BE2C (cell line): ENCODE data around the gene MBOAT7.

Experiments used
- DNase-seq: peaks from one replicate; pipeline ENCODE4 v3.0.0-alpha.2; 2020
- H3K27me3 ChIP-seq: fragments of 250-450 bp; sonication (Bioruptor Pico); 2 replicates; pipeline ENCODE4 v1.5.1; 2020; ENCODE audit warnings: mild to moderate bottlenecking
- H3K36me3 ChIP-seq: fragments of 250-450 bp; sonication (Bioruptor Pico); 2 replicates; pipeline ENCODE4 v1.5.1; 2020; ENCODE audit warnings: mild to moderate bottlenecking
- H3K4me1 ChIP-seq: fragments of 250-450 bp; sonication (Bioruptor Pico); 2 replicates; pipeline ENCODE4 v1.5.1; 2020
- H3K4me3 ChIP-seq: 2 replicates; pipeline ENCODE4 v1.5.1; 2011; ENCODE audit warnings: low read depth, low read length
- H3K9me3 ChIP-seq: fragments of 250-450 bp; sonication (Bioruptor Pico); 2 replicates; pipeline ENCODE4 v1.5.1; 2020
- CTCF ChIP-seq: IDR thresholded peaks from 2 replicates; pipeline ENCODE4 v1.5.1; 2012; ENCODE audit warnings: mild to moderate bottlenecking, low read depth, low read length

Gene MBOAT7

GRCh38 chr19:54152267-54152666 lies 37.1 kb downstream of the MBOAT7 start:
- no peaks in the 10 kb centered on the region for H3K9me3 ChIP-seq
- no peaks in the 10 kb centered on the region for H3K4me1 ChIP-seq
- no peak for TF ChIP-seq CTCF
- peaks cover 93% of the 10 kb centered on the region for H3K36me3 ChIP-seq
- no peak for DNase-seq
- no peak overlapping the region for H3K4me3 ChIP-seq
- H3K27me3 ChIP-seq = no peaks in the 10 kb centered on the region

- DNase-seq = no peak
Measured at GRCh38 chr19:54151362-54152035, 37.9 kb downstream of the MBOAT7 start.

GRCh38 chr19:54149021-54149812 lies 40.2 kb downstream of the MBOAT7 start:
- no peak for DNase-seq
- Histone ChIP-seq H3K9me3 (no peaks in the 10 kb centered on the region), H3K4me3 (no peak overlapping the region), H3K4me1 (no peaks in the 10 kb centered on the region), H3K27me3 (no peaks in the 10 kb centered on the region), H3K36me3 (peaks cover 93% of the 10 kb centered on the region)
- no peak for TF ChIP-seq CTCF

More at GRCh38 chr19:54151362-54152035, 37.9 kb downstream of the MBOAT7 start:
- TF ChIP-seq CTCF = no peak
- Histone ChIP-seq H3K36me3 (peaks cover 93% of the 10 kb centered on the region), H3K4me1 (no peaks in the 10 kb centered on the region), H3K9me3 (no peaks in the 10 kb centered on the region), H3K27me3 (no peaks in the 10 kb centered on the region), H3K4me3 (no peak overlapping the region)

GRCh38 chr19:54148158-54148557 lies 41.2 kb downstream of the MBOAT7 start:
- no peak for DNase-seq
- Histone ChIP-seq H3K4me3 (no peak overlapping the region), H3K4me1 (no peaks in the 10 kb centered on the region), H3K27me3 (no peaks in the 10 kb centered on the region), H3K36me3 (peaks cover 95% of the 10 kb centered on the region), H3K9me3 (no peaks in the 10 kb centered on the region)
- TF ChIP-seq CTCF = no peak

- no peak for TF ChIP-seq CTCF
- Histone ChIP-seq H3K36me3 (peaks cover 95% of the 10 kb centered on the region), H3K27me3 (no peaks in the 10 kb centered on the region), H3K4me1 (no peaks in the 10 kb centered on the region), H3K9me3 (no peaks in the 10 kb centered on the region), H3K4me3 (no peak overlapping the region)
- DNase-seq = no peak
Measured at GRCh38 chr19:54147676-54148075, 41.7 kb downstream of the MBOAT7 start.
